ENCODE results near the gene ATP2C2. TPM values are rescaled to one million over a fixed set of nuclear protein-coding genes. Genes with fewer than 3 reads are reported as not detected.

ATP2C2 gene
- total RNA-seq, 4 donors from 2014 or later = 12.9 to 26.9 (median 18.6) TPM

DNA sequence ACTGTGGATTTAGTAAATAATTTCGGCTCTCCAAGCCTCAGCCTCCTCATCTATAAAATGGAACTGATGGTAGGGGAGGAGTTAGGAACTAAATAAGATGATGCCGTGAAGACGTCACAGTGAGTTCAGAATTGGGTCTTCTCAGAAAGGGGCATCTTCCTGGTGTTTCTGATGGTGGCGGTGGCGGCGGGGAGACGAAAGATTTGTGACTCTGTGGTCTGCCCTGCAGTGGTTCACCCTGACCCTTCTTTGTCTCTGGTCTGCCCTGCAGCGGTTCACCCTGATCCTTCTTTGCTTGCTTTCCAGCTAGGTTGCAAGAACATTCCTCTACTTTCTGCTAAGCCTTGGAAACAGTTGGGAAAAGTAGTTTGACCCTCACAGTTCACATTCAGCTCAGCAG lies 39.3 kb upstream of the ATP2C2 start:
- no peak overlapping the region for H3K27ac ChIP-seq
- H3K9me3 ChIP-seq = no peaks in the 10 kb centered on the region
- H3K4me1 ChIP-seq = peaks cover 0 to 5% of the 10 kb centered on the region in 2 donors
- H3K27me3 ChIP-seq = no peaks in the 10 kb centered on the region
- intact Hi-C loops (cut with DNase I) = no loop called here
- no peaks in the 10 kb centered on the region for H3K36me3 ChIP-seq
- no peak for TF ChIP-seq POLR2A (IDR thresholded peaks at IDR 0.05)
- TF ChIP-seq CTCF (IDR thresholded peaks at IDR 0.05) = no peak
- no peak for DNase-seq
- no peak overlapping the region for H3K4me3 ChIP-seq (replicated peaks in 1 of 3)
- 95 to 98% methylated on average over 8 of the region's 8 CpGs for WGBS, 2 donors

DNA sequence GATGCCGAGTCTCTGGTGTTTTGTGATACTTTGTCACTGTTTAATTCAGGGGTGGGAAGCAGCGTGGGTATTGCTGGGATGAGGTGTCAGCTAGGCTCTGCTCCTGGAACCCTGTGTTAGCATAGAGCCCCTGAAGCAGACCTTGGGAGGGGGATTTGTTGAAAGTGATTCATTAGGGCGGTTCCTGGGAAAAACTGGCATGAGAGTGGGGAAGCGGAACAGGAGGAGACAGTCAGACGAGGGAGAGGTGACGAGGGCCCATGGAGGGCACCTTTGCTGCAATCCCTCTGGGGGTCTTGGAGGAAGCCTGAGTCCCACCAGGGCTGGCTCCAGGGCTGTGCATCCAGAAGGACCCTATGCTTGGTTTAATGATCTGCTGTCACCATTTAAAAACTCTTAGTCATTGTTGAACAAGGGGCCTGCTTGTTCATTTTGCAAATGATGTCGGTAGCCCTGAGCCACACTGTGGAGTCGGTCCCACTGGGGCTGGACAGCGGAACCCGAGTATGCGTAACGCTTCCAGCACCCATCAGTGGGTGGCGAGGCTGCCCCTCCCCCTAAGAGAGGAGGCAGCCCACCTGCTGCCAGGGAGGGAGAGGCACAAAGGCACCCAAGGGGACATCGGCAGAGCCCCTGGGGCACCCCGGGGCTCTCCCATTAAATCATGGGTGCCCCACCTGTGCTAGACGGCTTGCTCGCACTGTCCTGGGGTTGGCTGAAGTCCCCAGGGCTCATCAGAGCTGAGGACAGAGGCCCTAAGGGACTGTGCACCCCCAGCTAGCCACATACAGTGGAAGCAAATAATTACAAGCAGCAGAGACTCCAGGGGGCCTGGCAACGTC lies 38.3 kb upstream of the ATP2C2 start:
- no peaks in the 10 kb centered on the region for H3K9me3 ChIP-seq
- H3K4me1 ChIP-seq = peaks cover 0 to 5% of the 10 kb centered on the region in 2 donors
- no peak overlapping the region for H3K4me3 ChIP-seq (replicated peaks in 1 of 3)
- no peak for DNase-seq
- 82 to 89% methylated on average over 11 to 17 of the region's 18 CpGs for WGBS, 2 donors
- TF ChIP-seq CTCF (IDR thresholded peaks at IDR 0.05) = no peak
- no peak for TF ChIP-seq POLR2A (IDR thresholded peaks at IDR 0.05)
- intact Hi-C loops (cut with DNase I) = no loop called here
- H3K27me3 ChIP-seq = no peaks in the 10 kb centered on the region
- H3K36me3 ChIP-seq = no peaks in the 10 kb centered on the region
- H3K27ac ChIP-seq = no peak overlapping the region

GRCh38 chr16:84330685-84331050 lies 37.7 kb upstream of the ATP2C2 start:
- WGBS, 2 donors = 89 to 100% methylated on average over 1 to 5 of the region's 5 CpGs

DNA sequence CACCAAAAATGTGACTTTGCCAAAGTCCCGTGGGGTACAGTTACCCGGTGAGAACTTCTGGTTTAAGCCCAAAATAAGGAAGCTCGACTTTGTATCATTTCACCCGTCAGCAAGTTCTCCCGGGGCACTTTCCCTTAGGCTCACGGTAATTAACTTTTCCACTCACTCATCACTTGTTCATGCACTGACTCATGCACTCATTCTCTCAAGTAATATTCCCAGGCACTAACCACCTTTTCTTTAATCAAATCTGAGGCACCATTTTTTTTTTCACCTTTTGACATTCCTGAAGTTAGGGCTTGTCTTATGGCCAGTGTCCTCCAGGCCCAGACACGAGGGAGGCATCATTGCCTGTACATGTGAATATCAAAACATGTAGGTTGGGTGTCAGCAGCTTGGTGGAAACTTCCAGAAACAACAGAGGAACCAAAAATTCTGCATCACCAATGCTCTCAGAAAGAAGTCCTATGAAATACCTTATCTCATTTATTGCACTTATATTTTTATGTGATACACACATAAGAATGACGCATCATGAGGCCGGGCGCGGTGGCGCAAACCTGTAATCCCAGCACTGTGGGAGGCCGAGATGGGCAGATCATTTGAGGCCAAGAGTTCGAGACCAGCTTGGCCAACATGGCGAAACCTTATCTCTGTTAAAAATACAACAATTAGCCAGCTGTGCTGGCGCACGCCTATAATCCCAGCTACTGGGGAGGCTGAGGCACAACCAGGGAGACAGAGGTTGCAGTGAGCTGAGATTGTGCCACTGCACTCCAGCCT lies 36.1 kb upstream of the ATP2C2 start:
- intact Hi-C loops (cut with DNase I) = no loop called here
- peaks cover 0 to 5% of the 10 kb centered on the region in 2 donors for H3K4me1 ChIP-seq
- TF ChIP-seq POLR2A (IDR thresholded peaks at IDR 0.05) (no peak), CTCF (IDR thresholded peaks at IDR 0.05) (no peak)

More at GRCh38 chr16:84330685-84331050, 37.7 kb upstream of the ATP2C2 start:
- Histone ChIP-seq H3K27me3 (no peaks in the 10 kb centered on the region), H3K36me3 (no peaks in the 10 kb centered on the region), H3K4me1 (peaks cover 0 to 5% of the 10 kb centered on the region in 2 donors), H3K27ac (no peak overlapping the region), H3K9me3 (no peaks in the 10 kb centered on the region), H3K4me3 (replicated peaks in 1 of 3) (no peak overlapping the region)
- no peak for DNase-seq
- no peak for TF ChIP-seq CTCF (IDR thresholded peaks at IDR 0.05)
- no peak for TF ChIP-seq POLR2A (IDR thresholded peaks at IDR 0.05)
- intact Hi-C loops (cut with DNase I) = no loop called here

More for the DNA sequence above, 36.1 kb upstream of the ATP2C2 start:
- 91 to 93% methylated on average over 17 of the region's 17 CpGs for WGBS, 2 donors
- H3K36me3 ChIP-seq = no peaks in the 10 kb centered on the region
- DNase-seq = no peak
- no peaks in the 10 kb centered on the region for H3K27me3 ChIP-seq
- H3K9me3 ChIP-seq = no peaks in the 10 kb centered on the region
- H3K27ac ChIP-seq = no peak overlapping the region
- no peak overlapping the region for H3K4me3 ChIP-seq (replicated peaks in 1 of 3)
